T-helper 2 cell treated with Interferon-gamma antibody and Interleukin-4, amounts not matched to agents 100 ng/mL and 5 ng/mL, for 36 hours (primary cell): ENCODE measurements around the gene PSIP1. TPM values are rescaled to one million over a fixed set of nuclear protein-coding genes. Genes with fewer than 3 reads are reported as not detected.

Experiments
- intact Hi-C: fragments of 100-400 bp; cut with micrococcal nuclease; formaldehyde crosslinking; loops from one replicate; pipeline ENCODE4 v1.15.1; 2023
- total RNA-seq: library from RNA; stranded (reverse); gene quantifications from 2 replicates; pipeline ENCODE4 v1.2.3, GENCODE V29; 2022

The PSIP1 gene
- total RNA-seq, 1 donor from 2014 or later = 117 TPM

- intact Hi-C loops = loop anchor here (1.0 to 10.0 kb wide), 8 partner anchors 9 to 1188 kb away; no protein-coding TSS in a partner anchor
Observed at GRCh38 chr9:15509931-15510788, 610 bp downstream of the PSIP1 start.

DNA sequence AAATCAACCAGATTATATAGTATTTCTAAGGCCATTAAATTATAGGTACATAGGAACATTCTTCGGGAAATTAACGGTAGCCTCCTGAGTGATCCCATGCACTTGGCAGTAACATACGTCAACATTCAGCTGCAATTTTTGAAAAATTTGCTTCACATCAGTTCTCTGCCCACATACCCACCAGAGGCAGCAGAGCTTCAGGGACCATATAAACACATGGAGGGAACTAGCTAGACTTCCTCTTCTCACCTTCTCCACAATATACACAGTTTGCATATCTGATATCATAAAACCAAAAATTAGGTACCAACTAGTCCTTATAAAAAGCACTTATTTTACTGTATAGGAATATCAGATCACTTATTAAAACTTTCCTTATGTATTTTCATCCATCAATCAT is 4.8 kb downstream of the PSIP1 start:
- intact Hi-C loops = loop anchor here (5.0 kb wide), 1 partner anchor 39 kb away; no protein-coding TSS in a partner anchor

- intact Hi-C loops = loop anchor here (1.0 kb wide), 1 partner anchor 8 kb away; the partner anchor contains the start of gene PSIP1
Observed at GRCh38 chr9:15501803-15502202, 9.0 kb downstream of the PSIP1 start.

- intact Hi-C loops = loop anchor here (1.0 kb wide), 1 partner anchor 9 kb away; the partner anchor contains the start of gene PSIP1
Observed at GRCh38 chr9:15501179-15501578, 9.6 kb downstream of the PSIP1 start.

DNA sequence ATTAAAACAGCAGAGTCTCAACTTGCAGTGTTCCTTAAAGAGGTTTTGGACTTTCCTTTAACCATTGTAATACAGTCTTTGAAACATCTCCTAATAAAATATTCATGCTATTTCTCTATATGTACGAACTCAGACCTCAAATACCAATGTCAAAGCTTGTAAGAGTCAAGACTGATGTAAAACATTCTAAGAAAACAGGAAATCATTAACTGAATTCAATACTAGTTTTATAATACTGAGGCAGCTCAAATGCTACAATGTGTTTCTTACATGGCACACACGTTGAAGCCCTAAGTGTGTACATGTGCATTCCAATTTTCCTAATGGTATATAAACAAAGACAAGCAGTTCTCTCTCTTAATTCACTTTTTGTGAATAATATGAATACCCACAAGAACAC is 11.6 kb downstream of the PSIP1 start:
- intact Hi-C loops = no loop called here

DNA sequence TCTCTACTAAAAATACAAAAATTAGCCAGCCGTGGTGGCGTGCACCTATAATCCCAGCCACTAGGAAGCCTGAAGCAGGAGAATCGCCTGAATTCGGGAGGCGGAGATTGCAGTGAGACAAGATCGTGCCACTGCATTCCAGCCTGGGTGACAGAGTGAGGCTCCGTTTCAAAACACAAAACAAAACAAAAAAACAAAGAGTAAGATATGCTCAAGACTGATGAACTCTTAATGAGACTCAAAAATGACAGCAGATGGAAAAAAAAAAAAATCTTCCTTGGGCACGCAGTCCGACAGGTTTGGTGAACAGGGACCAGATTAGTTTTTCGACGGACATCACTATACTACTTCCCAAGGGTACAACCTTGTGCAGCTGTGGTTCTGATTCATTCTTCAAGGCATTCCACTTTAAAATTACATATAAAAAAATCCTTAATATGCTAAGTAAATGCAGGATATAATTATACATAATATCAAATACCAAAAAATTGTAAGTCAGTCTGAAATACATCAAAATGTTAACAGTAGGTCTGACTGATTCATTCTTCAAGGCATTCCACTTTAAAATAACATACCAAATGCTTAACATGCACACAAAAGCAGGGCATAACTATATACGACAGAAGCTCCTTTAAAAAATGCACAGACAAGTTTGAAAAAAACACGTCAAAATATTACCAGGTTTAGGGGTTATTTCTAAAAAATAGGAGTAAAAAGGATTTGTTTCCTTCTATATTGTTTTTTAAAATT is 12.3 kb downstream of the PSIP1 start:
- intact Hi-C loops = no loop called here

GRCh38 chr9:15492485-15493150 is 18.2 kb downstream of the PSIP1 start:
- intact Hi-C loops = no loop called here

GRCh38 chr9:15491950-15492349 is 18.8 kb downstream of the PSIP1 start:
- intact Hi-C loops = no loop called here

DNA sequence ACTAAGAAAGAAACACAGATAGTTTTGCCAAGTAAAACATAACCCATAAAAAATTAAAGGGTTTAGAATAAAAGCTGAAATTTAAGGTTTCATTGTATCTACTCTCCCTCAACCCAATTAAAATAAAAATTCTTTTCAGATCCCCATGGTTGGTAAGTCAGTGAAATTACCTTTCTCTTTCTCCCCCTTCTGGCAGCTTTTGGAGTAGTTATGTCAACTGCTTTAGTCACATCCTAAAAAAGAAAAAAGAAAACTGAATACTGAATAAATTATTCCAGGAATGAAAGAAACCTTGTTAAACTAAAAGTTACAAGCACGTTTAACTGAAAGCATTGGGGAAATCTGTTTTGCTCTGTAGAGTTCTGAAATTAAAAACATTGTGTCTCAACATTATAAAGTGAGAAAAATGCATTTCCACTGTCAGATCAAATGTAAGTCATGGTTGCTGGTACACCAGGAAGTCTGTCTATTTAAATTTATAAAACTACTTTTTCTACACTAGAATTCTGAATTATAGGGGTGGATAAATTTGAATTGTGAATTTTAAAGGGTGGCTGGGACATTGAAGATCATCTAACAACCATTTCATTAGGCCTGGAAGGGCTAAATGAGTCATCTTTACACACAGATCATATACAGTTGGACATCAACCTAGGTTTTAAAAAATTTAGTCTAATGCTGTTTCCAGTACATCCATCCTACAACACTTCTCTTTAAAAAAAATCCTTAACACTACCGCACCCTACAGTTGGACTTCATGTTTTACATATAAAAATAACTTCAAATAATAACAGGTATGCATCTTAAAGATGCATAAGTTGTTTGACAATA is 24.7 kb downstream of the PSIP1 start:
- intact Hi-C loops = loop anchor here (5.0 kb wide), 1 partner anchor 209 kb away; no protein-coding TSS in a partner anchor

DNA sequence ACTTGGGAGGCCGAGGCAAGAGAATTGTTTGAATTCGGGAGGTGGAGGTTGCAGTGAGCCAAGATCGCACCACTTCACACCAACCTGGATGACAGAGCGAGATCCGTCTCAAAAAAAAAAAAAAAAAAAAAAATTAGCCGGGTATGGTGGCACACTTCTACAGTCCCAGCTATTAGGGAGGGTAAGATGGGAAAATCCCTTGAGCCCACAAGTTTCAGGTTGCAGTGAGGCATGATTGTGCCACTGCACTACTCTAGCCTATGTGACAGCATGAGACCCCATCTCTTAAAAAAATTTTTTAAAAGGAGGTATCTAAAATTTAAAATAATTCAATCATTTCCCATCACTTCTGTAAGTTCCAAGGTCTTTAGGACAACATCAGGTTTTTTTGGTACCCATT is 26.0 kb downstream of the PSIP1 start:
- intact Hi-C loops = loop anchor here (5.0 kb wide), 1 partner anchor 208 kb away; no protein-coding TSS in a partner anchor

DNA sequence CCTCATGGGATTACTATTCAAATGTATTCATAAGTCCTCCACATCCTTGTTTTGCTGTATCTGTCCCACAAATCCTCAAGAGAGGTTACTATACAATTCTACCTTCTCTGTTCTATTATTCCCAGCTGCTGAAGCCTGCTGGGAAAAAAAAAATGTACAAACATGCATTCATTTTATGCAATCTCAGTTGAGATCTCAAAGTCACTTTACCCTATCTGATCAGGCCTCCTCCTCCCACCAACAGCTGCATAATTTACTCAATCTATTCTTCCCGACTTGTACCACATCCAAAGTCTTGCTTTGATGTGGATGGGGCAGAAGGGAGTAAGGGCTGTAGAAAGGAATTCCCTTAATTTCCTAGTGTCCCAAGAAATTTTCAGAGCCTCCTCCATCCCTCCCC is 28.6 kb downstream of the PSIP1 start:
- intact Hi-C loops = no loop called here

GRCh38 chr9:15480028-15480427 is 30.7 kb downstream of the PSIP1 start:
- intact Hi-C loops = no loop called here

- intact Hi-C loops = loop anchor here (5.0 kb wide), 1 partner anchor 36 kb away; the partner anchor contains the start of gene PSIP1
Observed at GRCh38 chr9:15475923-15476536, 34.7 kb downstream of the PSIP1 start.

GRCh38 chr9:15469862-15470261 is 40.9 kb downstream of the PSIP1 start:
- intact Hi-C loops = loop anchor here (5.0 to 10.0 kb wide), 3 partner anchors 37 to 135 kb away; partner anchors contain the start of gene SNAPC3

DNA sequence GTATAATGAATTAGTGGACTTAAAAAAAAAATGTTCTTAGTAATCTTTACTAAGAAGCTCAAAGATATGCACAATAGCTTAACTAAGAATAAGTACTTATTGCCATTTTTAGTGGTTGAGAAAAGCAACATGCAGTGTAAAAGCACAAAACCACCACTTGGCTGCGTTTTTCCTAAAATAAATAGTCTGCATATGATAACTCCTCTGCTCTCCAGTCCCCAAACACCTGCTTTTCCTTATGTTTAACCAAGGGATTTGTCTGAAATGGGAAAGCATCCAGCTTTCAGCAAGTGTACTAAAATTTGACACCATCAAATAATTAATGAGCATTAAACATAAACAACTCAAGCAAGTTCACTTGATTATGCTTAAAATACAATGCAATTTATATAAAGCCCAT is 41.4 kb downstream of the PSIP1 start:
- intact Hi-C loops = loop anchor here (5.0 to 10.0 kb wide), 3 partner anchors 38 to 135 kb away; partner anchors contain the start of gene SNAPC3

GRCh38 chr9:15468145-15468544 is 42.6 kb downstream of the PSIP1 start:
- intact Hi-C loops = loop anchor here (5.0 to 10.0 kb wide), 3 partner anchors 39 to 137 kb away; partner anchors contain the start of gene SNAPC3

DNA sequence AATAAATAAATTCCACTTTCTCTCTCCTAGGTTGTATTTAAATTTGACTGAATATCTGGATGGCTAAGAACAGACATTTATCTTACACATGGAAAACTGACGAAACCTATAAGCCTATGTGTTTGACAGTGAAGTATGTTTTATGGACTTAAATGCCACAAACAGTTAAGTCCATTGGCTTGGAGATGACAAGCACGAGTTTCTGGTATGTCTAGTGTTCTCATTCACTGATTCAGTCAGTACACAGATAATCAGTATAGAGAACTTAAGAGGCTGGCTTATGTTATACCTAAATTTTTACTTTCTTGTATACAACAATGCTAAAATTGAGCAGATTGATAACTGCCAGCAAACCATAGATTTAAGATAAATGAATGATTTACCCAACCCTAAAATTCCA is 49.2 kb downstream of the PSIP1 start:
- intact Hi-C loops = loop anchor here (10.0 kb wide), 1 partner anchor 143 kb away; no protein-coding TSS in a partner anchor

DNA sequence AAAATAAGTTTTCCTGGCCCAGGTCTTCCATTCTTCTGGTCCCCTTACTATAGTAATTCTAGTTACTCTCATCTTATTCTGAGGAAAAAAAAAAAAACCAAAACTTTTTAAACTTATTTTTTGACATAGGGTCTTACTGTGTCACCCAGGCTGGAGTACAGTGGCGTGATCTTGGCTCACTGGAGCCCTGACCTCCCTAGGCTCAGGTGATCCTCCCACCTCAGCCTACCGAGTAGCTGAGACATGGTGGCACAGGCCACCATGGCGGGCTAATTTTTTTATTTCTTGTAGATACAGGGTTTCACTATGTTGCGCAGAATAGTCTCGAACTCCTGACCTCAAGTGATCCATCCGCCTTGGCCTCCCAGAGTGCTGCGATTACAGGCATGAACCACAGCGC is 49.7 kb downstream of the PSIP1 start:
- intact Hi-C loops = loop anchor here (10.0 kb wide), 1 partner anchor 144 kb away; no protein-coding TSS in a partner anchor

GRCh38 chr9:15453956-15454355 is 56.8 kb downstream of the PSIP1 start:
- intact Hi-C loops = no loop called here

GRCh38 chr9:15444141-15444540 is 66.6 kb downstream of the PSIP1 start:
- intact Hi-C loops = no loop called here
